ENCODE measurements around the gene UQCC3. TPM values are rescaled to one million over a fixed set of nuclear protein-coding genes. Genes with fewer than 3 reads are reported as not detected.

The UQCC3 gene
- total and polyA plus RNA-seq, 2 of the 13 experiments (the other 11 are each of a cell fraction or from before 2014, with no cell fraction given): 7.7 to 16.0 TPM

DNA sequence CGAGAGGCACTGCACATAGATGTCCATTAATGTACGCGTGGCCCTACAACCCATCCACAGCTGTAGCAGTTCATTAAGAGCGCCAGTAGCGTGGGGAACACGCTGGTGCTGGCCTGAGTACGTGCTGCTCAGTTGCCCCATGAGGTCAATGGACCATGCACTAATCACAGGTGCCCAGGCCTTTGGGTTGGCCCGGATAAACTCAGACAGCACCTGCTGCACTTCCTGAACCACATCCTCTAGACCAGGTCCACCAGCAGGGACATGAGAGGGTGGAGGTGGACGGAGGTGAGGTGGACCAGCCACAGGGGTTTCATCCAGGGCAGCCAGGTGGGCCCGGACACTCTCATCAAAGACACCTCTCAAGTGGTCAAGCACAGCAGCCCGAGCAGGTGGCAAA lies 22.0 kb upstream of the UQCC3 start:
- BruUV-seq (replicated peaks): no TSS peak

More for the DNA sequence above, 22.0 kb upstream of the UQCC3 start:
- 94% methylated on average over 4 of the region's 11 CpGs for WGBS (ENCODE audit: low lambda C conversion rate)
- Histone ChIP-seq H3K9me3 (ENCODE audit: low read length) (no peaks in the 10 kb centered on the region), H3K9ac (ENCODE audit: insufficient read depth, low read depth, low read length) (no peak overlapping the region), H3K27me3 (ENCODE audit: control insufficient read depth in 1 of 2, insufficient read depth in 2 of 2, low read length in 2 of 2) (no peaks in the 10 kb centered on the region), H3K79me2 (ENCODE audit: insufficient read depth, low read length) (peaks cover 38% of the 10 kb centered on the region), H3K4me2 (ENCODE audit: low read depth, low read length) (no peak overlapping the region), H4K20me1 (ENCODE audit: insufficient read depth, low read length) (peaks cover 8% of the 10 kb centered on the region), H3K36me3 (replicated peaks in 1 of 2; ENCODE audit: control insufficient read depth in 1 of 2, insufficient read depth in 2 of 2, low read length in 2 of 2) (peaks cover 4 to 16% of the 10 kb centered on the region in 2 experiments; a peak in 3 of 5 replicates), H3K4me1 (ENCODE audit: insufficient read depth, low read length) (peaks cover 43% of the 10 kb centered on the region), H2AFZ (ENCODE audit: low read length) (no peak overlapping the region), H3K4me3 (replicated peaks in 1 of 3; ENCODE audit: insufficient read depth in 1 of 3, low read depth in 2 of 3, low read length in 3 of 3) (no peak overlapping the region), H3K27ac (ENCODE audit: extremely low read length, insufficient read depth, low read length) (no peak overlapping the region)
- ChIA-PET POLR2A (interaction anchor here (0.9 to 2.6 kb wide), 3 partner anchors 16 to 192 kb away, joined by 3 to 19 read pairs (median 5); partner anchors contain the start of genes C11orf98, CSKMT and EEF1G), CTCF (ENCODE audit: low intra/inter-chr PET ratio, low total read pairs) (no interaction called here)
- ATAC-seq: no peak
- in situ Hi-C loops (cut with HindIII; ENCODE audit: extremely low pct_ligation_motif_present, low pct_unique_long_range_greater_than_20kb) (no loop called here), intact Hi-C loops (cut with micrococcal nuclease; ENCODE audit: unreplicated experiment) (no loop called here)
- no peak for FAIRE-seq
- TF ChIP-seq SYNCRIP (IDR thresholded peaks at IDR 0.05; ENCODE audit: insufficient read depth, low read depth, low read length): no peak
- no peak for TF ChIP-seq ZNF256 (CRISPR knock-in tag; conservative IDR thresholded peaks at IDR 0.05)
- TF ChIP-seq POLR2A (IDR thresholded peaks at IDR 0.05; ENCODE audit: insufficient read depth in 1 of 2, low read depth in 2 of 2, low read length in 2 of 2): no peak
- TF ChIP-seq ZNF441 (CRISPR knock-in tag; IDR thresholded peaks at IDR 0.05; ENCODE audit: borderline replicate concordance): no peak
- TF ChIP-seq ZNF674 (CRISPR knock-in tag; IDR thresholded peaks at IDR 0.05; ENCODE audit: low read depth): no peak
- TF ChIP-seq AKAP8 (CRISPR knock-in tag; IDR thresholded peaks at IDR 0.05): no peak
- no peak for TF ChIP-seq ZNF282 (IDR thresholded peaks at IDR 0.05; ENCODE audit: partially characterized antibody)
- no peak for TF ChIP-seq ZNF816 (CRISPR knock-in tag; IDR thresholded peaks at IDR 0.05; ENCODE audit: borderline replicate concordance)
- no peak for TF ChIP-seq ZNF782 (CRISPR knock-in tag; IDR thresholded peaks at IDR 0.05; ENCODE audit: borderline replicate concordance)
- TF ChIP-seq KDM5A (IDR thresholded peaks at IDR 0.05; ENCODE audit: borderline replicate concordance, low read length): no peak
- TF ChIP-seq, protein P1, sequence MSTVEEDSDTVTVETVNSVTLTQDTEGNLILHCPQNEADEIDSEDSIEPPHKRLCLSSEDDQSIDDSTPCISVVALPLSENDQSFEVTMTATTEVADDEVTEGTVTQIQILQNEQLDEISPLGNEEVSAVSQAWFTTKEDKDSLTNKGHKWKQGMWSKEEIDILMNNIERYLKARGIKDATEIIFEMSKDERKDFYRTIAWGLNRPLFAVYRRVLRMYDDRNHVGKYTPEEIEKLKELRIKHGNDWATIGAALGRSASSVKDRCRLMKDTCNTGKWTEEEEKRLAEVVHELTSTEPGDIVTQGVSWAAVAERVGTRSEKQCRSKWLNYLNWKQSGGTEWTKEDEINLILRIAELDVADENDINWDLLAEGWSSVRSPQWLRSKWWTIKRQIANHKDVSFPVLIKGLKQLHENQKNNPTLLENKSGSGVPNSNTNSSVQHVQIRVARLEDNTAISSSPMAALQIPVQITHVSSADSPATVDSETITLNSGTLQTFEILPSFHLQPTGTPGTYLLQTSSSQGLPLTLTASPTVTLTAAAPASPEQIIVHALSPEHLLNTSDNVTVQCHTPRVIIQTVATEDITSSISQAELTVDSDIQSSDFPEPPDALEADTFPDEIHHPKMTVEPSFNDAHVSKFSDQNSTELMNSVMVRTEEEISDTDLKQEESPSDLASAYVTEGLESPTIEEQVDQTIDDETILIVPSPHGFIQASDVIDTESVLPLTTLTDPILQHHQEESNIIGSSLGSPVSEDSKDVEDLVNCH (CRISPR knock-in tag; IDR thresholded peaks at IDR 0.05): no peak
- TF ChIP-seq STAT5B (CRISPR knock-in tag; IDR thresholded peaks at IDR 0.05): no peak
- TF ChIP-seq ZSCAN21 (CRISPR knock-in tag; IDR thresholded peaks at IDR 0.05; ENCODE audit: borderline replicate concordance): no peak
- TF ChIP-seq MYC (CRISPR knock-in tag; IDR thresholded peaks at IDR 0.05; ENCODE audit: borderline replicate concordance): no peak
- no peak for TF ChIP-seq FOXA3 (CRISPR knock-in tag; IDR thresholded peaks at IDR 0.05)
- no peak for TF ChIP-seq NRL (CRISPR knock-in tag; IDR thresholded peaks at IDR 0.05; ENCODE audit: borderline replicate concordance)
- no peak for TF ChIP-seq AKNA (CRISPR knock-in tag; IDR thresholded peaks at IDR 0.05; ENCODE audit: borderline replicate concordance)
- TF ChIP-seq, protein P2, sequence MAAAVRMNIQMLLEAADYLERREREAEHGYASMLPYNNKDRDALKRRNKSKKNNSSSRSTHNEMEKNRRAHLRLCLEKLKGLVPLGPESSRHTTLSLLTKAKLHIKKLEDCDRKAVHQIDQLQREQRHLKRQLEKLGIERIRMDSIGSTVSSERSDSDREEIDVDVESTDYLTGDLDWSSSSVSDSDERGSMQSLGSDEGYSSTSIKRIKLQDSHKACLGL (CRISPR knock-in tag; IDR thresholded peaks at IDR 0.05): no peak
- no peak for DNase-seq (ENCODE audit: low spot score)
